Measurements from ENCODE around the gene TOM1. TPM values are rescaled to one million over a fixed set of nuclear protein-coding genes. Genes with fewer than 3 reads are reported as not detected.

The TOM1 gene
- total and polyA plus RNA-seq, 2 of the 13 experiments (the other 11 are each of a cell fraction or from before 2014, with no cell fraction given), result 30.8 to 87.3 TPM

- no peak for TF ChIP-seq ZNF460 (CRISPR knock-in tag; IDR thresholded peaks at IDR 0.05; ENCODE audit: borderline replicate concordance)
- no peak for TF ChIP-seq THAP7 (CRISPR knock-in tag; IDR thresholded peaks at IDR 0.05)
- TF ChIP-seq EP300 (IDR thresholded peaks at IDR 0.05; ENCODE audit: low read depth in 2 of 2, low read length in 2 of 2), result peak; percentile 72 to 73; a peak in 3 of 4 replicates
- TF ChIP-seq EP300 (CRISPR knock-in tag; IDR thresholded peaks at IDR 0.05; ENCODE audit: borderline replicate concordance), result peak; percentile 53; the same call in 1 of the 2 replicates
- peak; percentile 51; the same call in 1 of the 2 replicates for TF ChIP-seq ZNF639 (CRISPR knock-in tag; conservative IDR thresholded peaks at IDR 0.05)
- TF ChIP-seq GATAD2A (CRISPR knock-in tag; IDR thresholded peaks at IDR 0.05), result peak; percentile 91
- TF ChIP-seq DBP (CRISPR knock-in tag; IDR thresholded peaks at IDR 0.05; ENCODE audit: not compliant biosample characterization), result no peak
- TF ChIP-seq IKZF5 (CRISPR knock-in tag; IDR thresholded peaks at IDR 0.05), result no peak
- TF ChIP-seq ZNF770 (CRISPR knock-in tag; IDR thresholded peaks at IDR 0.05), result no peak
- no peak for TF ChIP-seq ZBTB1 (CRISPR knock-in tag; IDR thresholded peaks at IDR 0.05; ENCODE audit: borderline replicate concordance)
- no peak for TF ChIP-seq ZNF563 (CRISPR knock-in tag; IDR thresholded peaks at IDR 0.05)
- TF ChIP-seq HNRNPK (IDR thresholded peaks at IDR 0.05; ENCODE audit: low read depth, low read length, poor library complexity, severe bottlenecking), result no peak
- peak; percentile 87 for TF ChIP-seq BCL6 (CRISPR knock-in tag; IDR thresholded peaks at IDR 0.05)
- TF ChIP-seq RFX1 (IDR thresholded peaks at IDR 0.05), result no peak
- TF ChIP-seq JUNB (CRISPR knock-in tag; IDR thresholded peaks at IDR 0.05; ENCODE audit: borderline replicate concordance), result no peak
- 0 out of 2 replicates have a peak, but pooled peaks have one; percentile 54 for TF ChIP-seq ZNF335 (CRISPR knock-in tag; IDR thresholded peaks at IDR 0.05)
- TF ChIP-seq ZNF780A (CRISPR knock-in tag; IDR thresholded peaks at IDR 0.05), result no peak
- TF ChIP-seq MIER3 (CRISPR knock-in tag; IDR thresholded peaks at IDR 0.05; ENCODE audit: borderline replicate concordance), result no peak
- no peak for TF ChIP-seq ZNF343 (CRISPR knock-in tag; IDR thresholded peaks at IDR 0.05)
- no peak for TF ChIP-seq ZNF337 (CRISPR knock-in tag; IDR thresholded peaks at IDR 0.05; ENCODE audit: borderline replicate concordance, low read depth)
- peak; percentile 74 for TF ChIP-seq ZBTB37 (CRISPR knock-in tag; IDR thresholded peaks at IDR 0.05)
Measured at GRCh38 chr22:35301372-35301874, 1.7 kb downstream of the TOM1 start (continued).
